SU-DHL-6 (cell line): ENCODE data around the gene ARFGEF2.

Source experiments
- H2AFZ ChIP-seq: fragments of 200-600 bp; sonication (generic); 2 replicates; pipeline ENCODE4 v1.6.1; 2014; ENCODE audit warnings: low read depth, mild to moderate bottlenecking, moderate library complexity, mixed read lengths, antibody characterized with exemption, low read length; ENCODE audit not compliant: severe bottlenecking
- H3F3A ChIP-seq: fragments of 200-600 bp; shearing (Covaris generic); 2 replicates; pipeline ENCODE4 v1.6.0; 2016; ENCODE audit warnings: antibody characterized with exemption, mild to moderate bottlenecking; ENCODE audit not compliant: insufficient read depth
- H3K27ac ChIP-seq: fragments of 200-600 bp; sonication (generic); 2 replicates; pipeline ENCODE4 v1.5.1; 2016; ENCODE audit warnings: low read depth, mild to moderate bottlenecking, low read length, moderate library complexity, mixed read lengths
- H3K27me3 ChIP-seq: fragments of 200-600 bp; sonication (generic), shearing (Covaris generic); 2 replicates; pipeline ENCODE4 v1.6.0; 2014; ENCODE audit warnings: mild to moderate bottlenecking, low read length
- H3K36me3 ChIP-seq: fragments of 200-600 bp; sonication (generic); 2 replicates; pipeline ENCODE4 v1.6.1; 2014; ENCODE audit warnings: mild to moderate bottlenecking, low read length, mixed read lengths
- H3K4me2 ChIP-seq: fragments of 300-600, 200-600 bp; shearing (Covaris generic), sonication (generic); 2 replicates; pipeline ENCODE4 v1.6.0; 2014; ENCODE audit warnings: low read length, low read depth, mild to moderate bottlenecking; ENCODE audit not compliant: poor library complexity, severe bottlenecking
- H3K4me3 ChIP-seq: fragments of 200-600 bp; sonication (generic); 2 replicates; pipeline ENCODE4 v1.5.1; 2014; ENCODE audit warnings: antibody characterized with exemption, low read length, mild to moderate bottlenecking, mixed read lengths; ENCODE audit not compliant: insufficient read depth, poor library complexity, severe bottlenecking
- H3K79me2 ChIP-seq: fragments of 200-600 bp; sonication (generic); 2 replicates; pipeline ENCODE4 v1.6.1; 2014; ENCODE audit warnings: mild to moderate bottlenecking, low read length, moderate library complexity; ENCODE audit not compliant: insufficient read depth
- H3K9ac ChIP-seq: fragments of 200-600 bp; sonication (generic); 2 replicates; pipeline ENCODE4 v1.7.0; 2014; ENCODE audit warnings: mild to moderate bottlenecking, low read length
- H3K9me2 ChIP-seq: fragments of 200-600 bp; sonication (generic); replicated peaks from 2 replicates; pipeline ENCODE4 v1.6.1; 2014; ENCODE audit warnings: low read length; ENCODE audit not compliant: insufficient read depth
- H3K9me3 ChIP-seq: fragments of 200-600 bp; sonication (generic); 2 replicates; pipeline ENCODE4 v1.6.1; 2014; ENCODE audit warnings: low read length, mixed read lengths; ENCODE audit not compliant: insufficient read depth
- H4K20me1 ChIP-seq: fragments of 200-600 bp; sonication (generic); 2 replicates; pipeline ENCODE4 v1.6.1; 2014; ENCODE audit warnings: low read depth, mild to moderate bottlenecking, antibody characterized with exemption, low read length, moderate library complexity, mixed read lengths
- EZH2phosphoT487 ChIP-seq: fragments of 200-600 bp; sonication (generic), shearing (Covaris generic); conservative IDR thresholded peaks from 2 replicates; pipeline ENCODE4 v1.6.1; 2018; ENCODE audit warnings: mild to moderate bottlenecking, antibody characterized with exemption, low read length, moderate library complexity, mixed read lengths
- TF ChIP-seq, protein P1 (sequence below): fragments of 200-600 bp; sonication (generic); IDR thresholded peaks from one replicate; pipeline ENCODE4 v1.5.1; 2017; ENCODE audit warnings: antibody characterized with exemption, mild to moderate bottlenecking, low read length, moderate library complexity; ENCODE audit not compliant: insufficient read depth, poor library complexity, severe bottlenecking

ARFGEF2 gene

GRCh38 chr20:48880331-48880730, 41.2 kb upstream of the ARFGEF2 start:
- H2AFZ ChIP-seq = no peak overlapping the region
- no peak overlapping the region for H3K4me3 ChIP-seq

GRCh38 chr20:48880981-48881657, 40.4 kb upstream of the ARFGEF2 start:
- no peak overlapping the region for H3K27ac ChIP-seq

More at GRCh38 chr20:48880331-48880730, 41.2 kb upstream of the ARFGEF2 start:
- H3K27me3 ChIP-seq = no peaks in the 10 kb centered on the region
- TF ChIP-seq, protein P1, sequence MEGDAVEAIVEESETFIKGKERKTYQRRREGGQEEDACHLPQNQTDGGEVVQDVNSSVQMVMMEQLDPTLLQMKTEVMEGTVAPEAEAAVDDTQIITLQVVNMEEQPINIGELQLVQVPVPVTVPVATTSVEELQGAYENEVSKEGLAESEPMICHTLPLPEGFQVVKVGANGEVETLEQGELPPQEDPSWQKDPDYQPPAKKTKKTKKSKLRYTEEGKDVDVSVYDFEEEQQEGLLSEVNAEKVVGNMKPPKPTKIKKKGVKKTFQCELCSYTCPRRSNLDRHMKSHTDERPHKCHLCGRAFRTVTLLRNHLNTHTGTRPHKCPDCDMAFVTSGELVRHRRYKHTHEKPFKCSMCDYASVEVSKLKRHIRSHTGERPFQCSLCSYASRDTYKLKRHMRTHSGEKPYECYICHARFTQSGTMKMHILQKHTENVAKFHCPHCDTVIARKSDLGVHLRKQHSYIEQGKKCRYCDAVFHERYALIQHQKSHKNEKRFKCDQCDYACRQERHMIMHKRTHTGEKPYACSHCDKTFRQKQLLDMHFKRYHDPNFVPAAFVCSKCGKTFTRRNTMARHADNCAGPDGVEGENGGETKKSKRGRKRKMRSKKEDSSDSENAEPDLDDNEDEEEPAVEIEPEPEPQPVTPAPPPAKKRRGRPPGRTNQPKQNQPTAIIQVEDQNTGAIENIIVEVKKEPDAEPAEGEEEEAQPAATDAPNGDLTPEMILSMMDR = no peak
- TF ChIP-seq EZH2phosphoT487 = no peak
- no peaks in the 10 kb centered on the region for H3F3A ChIP-seq
- no peak overlapping the region for H3K9ac ChIP-seq
- H3K9me2 ChIP-seq = no peaks in the 10 kb centered on the region
- H3K9me3 ChIP-seq = no peaks in the 10 kb centered on the region
- H3K36me3 ChIP-seq = no peaks in the 10 kb centered on the region
- H3K4me2 ChIP-seq = no peak overlapping the region
- H4K20me1 ChIP-seq = no peaks in the 10 kb centered on the region
- no peak overlapping the region for H3K27ac ChIP-seq
- H3K79me2 ChIP-seq = no peaks in the 10 kb centered on the region

DNA sequence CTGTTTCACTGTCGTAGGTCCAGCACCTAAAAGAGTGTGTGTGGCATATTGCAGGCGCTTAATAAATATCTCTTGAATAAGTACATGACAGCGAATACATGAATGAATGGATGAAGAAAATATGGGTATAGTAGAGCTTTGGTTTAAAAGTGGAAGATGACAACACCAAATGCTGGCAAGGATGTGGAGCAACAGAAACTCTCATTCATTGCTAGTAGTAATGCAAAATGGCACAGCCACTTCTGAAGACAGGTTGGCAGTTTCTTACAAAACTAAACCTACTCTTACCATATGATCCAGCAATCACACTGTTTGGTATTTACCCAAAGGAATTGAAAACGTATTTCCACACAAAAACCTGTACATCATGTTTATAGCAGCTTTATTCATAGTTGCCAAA, 36.3 kb upstream of the ARFGEF2 start:
- no peaks in the 10 kb centered on the region for H3K79me2 ChIP-seq
- no peaks in the 10 kb centered on the region for H4K20me1 ChIP-seq
- no peak overlapping the region for H3K4me3 ChIP-seq
- TF ChIP-seq, protein P1 = no peak
- TF ChIP-seq EZH2phosphoT487 = no peak
- no peaks in the 10 kb centered on the region for H3K36me3 ChIP-seq
- H3K9me3 ChIP-seq = no peaks in the 10 kb centered on the region
- no peak overlapping the region for H2AFZ ChIP-seq
- H3K27me3 ChIP-seq = no peaks in the 10 kb centered on the region
- H3K9me2 ChIP-seq = no peaks in the 10 kb centered on the region
- H3K27ac ChIP-seq = no peak overlapping the region
- no peak overlapping the region for H3K9ac ChIP-seq
- no peak overlapping the region for H3K4me2 ChIP-seq
- no peaks in the 10 kb centered on the region for H3F3A ChIP-seq

More at GRCh38 chr20:48880981-48881657, 40.4 kb upstream of the ARFGEF2 start:
- Histone ChIP-seq H3F3A (no peaks in the 10 kb centered on the region), H2AFZ (no peak overlapping the region), H3K4me2 (no peak overlapping the region), H3K9me2 (no peaks in the 10 kb centered on the region), H3K27me3 (no peaks in the 10 kb centered on the region), H3K79me2 (no peaks in the 10 kb centered on the region), H3K36me3 (no peaks in the 10 kb centered on the region), H3K9ac (no peak overlapping the region), H3K4me3 (no peak overlapping the region), H4K20me1 (no peaks in the 10 kb centered on the region), H3K9me3 (no peaks in the 10 kb centered on the region)
- TF ChIP-seq EZH2phosphoT487 = no peak
- TF ChIP-seq, protein P1 = no peak
